DLD1 (cell line): ENCODE results near the gene LAMA3.

ENCODE experiments used
- in situ Hi-C: cut with HindIII; loops from 2 replicates; pipeline ENCODE4 v1.10.0; 2017; ENCODE audit warnings: low sequenced_read_pairs

Gene LAMA3

DNA sequence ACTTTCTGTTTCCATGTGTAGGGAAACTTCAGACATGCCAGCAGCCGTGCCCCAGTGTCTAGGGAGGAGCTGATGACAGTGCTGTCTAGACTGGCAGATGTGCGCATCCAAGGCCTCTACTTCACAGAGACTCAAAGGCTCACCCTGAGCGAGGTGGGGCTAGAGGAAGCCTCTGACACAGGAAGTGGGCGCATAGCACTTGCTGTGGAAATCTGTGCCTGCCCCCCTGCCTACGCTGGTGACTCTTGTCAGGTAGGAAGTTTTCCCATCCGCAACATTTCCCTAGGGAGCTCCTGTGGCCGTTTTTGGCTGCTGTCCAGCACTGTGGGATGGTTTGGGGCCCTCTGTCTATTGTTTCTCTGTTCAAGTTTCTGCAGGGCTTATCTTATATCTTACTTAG, 182.2 kb downstream of the LAMA3 start:
- in situ Hi-C loops, result no loop called here

GRCh38 chr18:23872701-23873550, 183.7 kb downstream of the LAMA3 start:
- in situ Hi-C loops, result no loop called here

DNA sequence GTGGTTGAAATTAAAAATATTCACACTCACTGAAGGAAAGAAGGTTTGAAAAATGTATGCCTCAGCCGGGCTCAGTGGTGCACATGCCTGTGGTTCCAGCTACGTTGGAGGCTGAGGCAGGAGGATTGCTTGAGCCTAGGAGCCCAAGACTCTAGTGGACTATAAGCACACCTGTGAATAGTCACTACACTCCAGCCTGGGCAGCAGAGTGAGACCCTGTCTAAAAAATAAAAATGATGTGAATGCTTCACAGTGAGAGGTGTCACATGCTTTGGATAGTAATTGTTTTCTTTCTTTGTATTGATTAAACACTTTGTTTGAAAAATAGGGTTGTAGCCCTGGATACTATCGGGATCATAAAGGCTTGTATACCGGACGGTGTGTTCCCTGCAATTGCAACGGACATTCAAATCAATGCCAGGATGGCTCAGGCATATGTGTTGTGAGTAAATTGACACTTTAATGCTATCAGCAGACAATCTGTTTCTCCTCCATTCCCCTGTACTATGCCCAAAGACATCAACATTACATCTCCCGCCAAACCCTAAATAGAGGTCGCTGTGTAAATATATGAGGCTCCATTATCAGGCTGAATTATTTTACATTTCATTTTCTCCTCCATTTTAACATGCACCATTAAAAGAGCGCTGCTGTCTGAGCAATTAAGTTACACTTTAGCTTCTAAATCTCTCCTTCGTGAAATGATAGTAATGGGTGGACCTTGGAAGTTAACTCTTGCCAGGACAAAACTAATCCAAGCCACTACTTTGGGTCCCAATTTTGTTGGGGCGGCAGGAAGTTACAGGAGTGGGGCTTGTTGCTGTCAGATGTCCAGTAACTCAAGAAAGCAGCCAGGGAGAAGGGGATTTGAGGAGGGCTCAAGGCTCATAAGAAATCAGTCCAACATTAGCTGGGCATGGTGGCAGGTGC, 187.0 kb downstream of the LAMA3 start:
- in situ Hi-C loops, result no loop called here

- in situ Hi-C loops, result no loop called here
Observed at GRCh38 chr18:23876921-23877320, 187.7 kb downstream of the LAMA3 start.

- in situ Hi-C loops, result no loop called here
Observed at GRCh38 chr18:23877371-23877770, 188.1 kb downstream of the LAMA3 start.

GRCh38 chr18:23878336-23878900, 189.2 kb downstream of the LAMA3 start:
- in situ Hi-C loops, result no loop called here

DNA sequence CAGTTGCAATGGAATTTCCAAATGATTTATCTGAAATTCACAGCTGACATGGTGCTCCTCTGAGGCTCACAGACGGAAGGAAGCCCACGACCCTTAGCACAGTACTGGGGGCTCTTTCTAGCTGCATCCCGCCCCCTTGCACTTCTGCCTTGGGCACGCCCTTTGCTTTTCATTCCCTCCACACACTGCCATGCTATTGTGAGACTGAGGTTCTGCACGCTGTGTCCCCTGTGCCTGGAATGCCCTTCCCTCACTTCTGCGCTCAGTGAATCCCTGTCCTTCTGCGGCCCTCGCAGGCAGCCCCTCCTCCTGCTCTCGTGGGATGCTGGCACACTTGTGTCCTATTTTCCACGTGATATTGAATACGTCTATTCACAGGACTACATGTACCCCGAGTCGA, 189.9 kb downstream of the LAMA3 start:
- in situ Hi-C loops, result no loop called here

GRCh38 chr18:23879544-23879943, 190.3 kb downstream of the LAMA3 start:
- in situ Hi-C loops, result no loop called here

GRCh38 chr18:23879966-23880565, 190.8 kb downstream of the LAMA3 start:
- in situ Hi-C loops, result no loop called here

GRCh38 chr18:23880931-23881617, 191.8 kb downstream of the LAMA3 start:
- in situ Hi-C loops, result no loop called here

DNA sequence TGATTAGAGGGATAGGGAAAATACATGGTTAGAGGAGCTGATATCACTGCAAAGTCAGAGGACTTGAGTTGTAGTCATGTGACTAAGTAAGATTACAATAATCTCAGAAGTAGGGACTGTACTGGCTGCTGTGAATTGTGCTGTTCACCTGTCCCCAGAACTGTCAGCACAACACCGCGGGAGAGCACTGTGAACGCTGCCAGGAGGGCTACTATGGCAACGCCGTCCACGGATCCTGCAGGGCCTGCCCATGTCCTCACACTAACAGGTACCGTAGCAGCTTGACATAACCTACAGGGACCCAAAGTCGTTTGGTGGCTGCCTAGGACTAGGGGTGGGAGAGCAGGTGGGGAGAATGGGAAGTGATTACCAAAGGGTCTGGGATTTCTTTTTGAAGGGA, 192.5 kb downstream of the LAMA3 start:
- in situ Hi-C loops, result no loop called here

DNA sequence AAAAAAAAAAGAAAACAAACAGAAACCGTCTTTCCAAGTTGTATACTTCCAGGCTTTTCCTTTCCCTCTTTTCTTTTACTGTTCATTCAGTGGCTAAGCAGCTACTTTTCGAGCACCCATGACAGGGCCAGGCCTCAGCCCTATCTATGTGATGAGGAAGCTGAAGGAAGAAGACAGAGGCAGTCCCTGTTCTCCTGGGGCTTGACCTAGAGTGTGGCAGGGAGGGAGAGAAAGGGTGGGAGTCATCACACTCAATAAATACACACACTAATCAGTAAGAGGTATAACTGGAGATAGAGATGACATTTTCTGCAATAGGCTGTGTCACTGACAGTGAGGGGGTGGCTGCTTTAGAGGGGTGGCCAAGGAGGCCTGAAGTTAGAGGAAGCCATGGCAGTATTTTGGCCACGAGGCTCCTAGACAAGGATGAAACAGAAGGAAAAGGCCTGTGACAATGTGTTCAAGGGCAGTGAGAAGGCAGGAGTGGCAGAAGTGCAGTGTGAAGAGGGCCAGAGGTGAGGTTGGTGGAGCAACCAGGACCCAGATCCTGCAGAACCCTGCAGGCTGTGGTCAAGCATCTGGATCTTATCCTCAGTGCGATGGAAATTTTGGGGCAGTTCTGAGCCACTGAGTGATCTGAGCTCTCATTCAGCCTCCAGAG, 193.5 kb downstream of the LAMA3 start:
- in situ Hi-C loops, result no loop called here

GRCh38 chr18:23883277-23883790, 194.1 kb downstream of the LAMA3 start:
- in situ Hi-C loops, result no loop called here

DNA sequence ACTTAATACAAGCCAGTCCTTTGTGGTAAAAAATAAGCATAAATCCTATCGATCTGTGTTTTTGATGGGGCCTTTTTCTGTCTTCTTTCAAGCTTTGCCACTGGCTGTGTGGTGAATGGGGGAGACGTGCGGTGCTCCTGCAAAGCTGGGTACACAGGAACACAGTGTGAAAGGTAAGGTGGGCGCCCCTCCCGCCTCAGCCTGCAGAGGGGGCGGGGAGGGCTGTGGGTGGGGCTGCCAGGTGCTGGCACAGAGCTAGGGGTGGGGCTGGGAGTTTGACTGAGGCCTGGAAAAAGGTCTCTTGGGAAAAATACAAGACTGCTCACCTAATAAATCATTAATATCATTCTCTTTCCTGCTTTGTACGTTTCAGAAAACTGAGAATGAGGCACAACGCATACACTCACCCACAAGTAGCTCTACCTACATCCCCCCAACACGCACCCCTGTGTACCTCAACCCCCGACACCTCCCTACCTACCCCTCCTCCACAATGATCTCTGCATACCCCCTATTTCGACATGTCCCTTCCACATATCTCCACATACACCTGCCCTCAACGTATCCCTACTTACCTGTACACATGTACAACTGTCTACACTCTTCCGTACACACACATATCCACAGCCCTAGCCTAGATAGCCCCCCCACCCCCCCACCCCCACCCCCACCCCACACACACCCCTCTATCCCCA, 195.6 kb downstream of the LAMA3 start:
- in situ Hi-C loops, result no loop called here

DNA sequence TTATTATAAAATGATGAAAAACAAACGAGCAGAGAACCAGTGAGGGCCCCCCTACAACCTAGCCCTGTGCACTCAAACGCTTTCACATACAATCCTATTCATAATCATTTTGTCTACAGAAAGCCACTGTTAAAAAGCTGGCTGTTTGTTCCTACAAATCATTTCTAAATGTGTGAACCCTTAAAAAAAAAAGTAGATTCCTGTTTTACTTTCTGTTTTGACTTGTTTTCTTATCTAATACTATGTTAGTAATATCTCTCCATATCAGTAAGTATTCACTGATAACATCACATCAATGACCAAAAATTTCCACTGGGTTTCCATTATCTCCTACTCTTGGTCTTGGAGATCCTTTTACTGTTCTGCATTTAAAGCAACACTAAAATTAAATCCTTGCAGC, 196.5 kb downstream of the LAMA3 start:
- in situ Hi-C loops, result no loop called here

DNA sequence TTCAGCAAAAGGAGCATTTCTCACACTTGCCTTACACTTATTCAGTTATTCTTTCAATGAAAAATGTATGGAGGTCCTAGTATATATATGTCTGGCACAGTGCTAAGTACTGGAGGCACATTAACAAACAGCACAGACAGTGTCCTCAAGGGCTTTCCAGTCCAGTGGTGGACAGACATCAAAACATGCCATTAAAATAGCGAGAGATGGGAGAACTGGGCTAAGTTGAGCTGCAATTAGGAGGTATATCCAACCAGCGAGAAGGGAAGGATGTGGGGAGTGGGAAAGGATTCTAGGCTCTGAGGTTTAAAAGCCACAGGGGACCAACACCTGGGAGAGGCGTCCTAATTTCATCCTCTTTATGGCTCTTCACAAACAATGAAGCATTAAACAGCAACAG, 197.8 kb downstream of the LAMA3 start:
- in situ Hi-C loops, result no loop called here

- in situ Hi-C loops, result no loop called here
Observed at GRCh38 chr18:23887493-23887892, 198.2 kb downstream of the LAMA3 start.

DNA sequence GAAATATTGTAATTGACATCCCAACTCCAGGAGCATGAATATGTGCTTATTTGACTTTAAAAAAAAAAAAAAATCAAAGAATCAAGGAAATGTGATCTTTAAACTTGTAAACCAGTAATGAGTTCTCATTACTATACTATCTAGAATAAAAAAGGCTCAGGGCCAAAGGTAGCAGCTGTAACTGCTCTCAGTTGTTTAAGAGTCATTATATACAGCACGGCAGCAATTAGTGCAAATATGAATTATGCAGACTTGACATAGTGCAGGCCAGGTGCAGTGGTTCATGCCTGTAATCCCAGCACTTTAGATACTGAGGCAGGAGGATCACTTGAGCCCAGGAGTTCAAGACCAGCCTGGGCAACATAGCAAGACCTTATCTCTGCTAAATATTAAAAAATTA, 199.6 kb downstream of the LAMA3 start:
- in situ Hi-C loops, result no loop called here

- in situ Hi-C loops, result no loop called here
Observed at GRCh38 chr18:23889907-23890306, 200.7 kb downstream of the LAMA3 start.
